Keratinocyte (primary cell): Measurements from ENCODE around the gene GPRIN1.

Source experiments
- EZH2 ChIP-seq: IDR thresholded peaks from one replicate; pipeline ENCODE4 v1.6.1; 2012; ENCODE audit warnings: inconsistent platforms, mild to moderate bottlenecking, low read length, moderate library complexity
- TF ChIP-seq, protein P1 (sequence below), 3 experiments: IDR thresholded peaks in 1 of 3; conservative IDR thresholded peaks in 1 of 3; optimal IDR thresholded peaks in 1 of 3; 2 replicates in 2 of 3; 3 replicates in 1 of 3; pipeline versions ENCODE3 to v1.5.1; 2011; ENCODE audit warnings: low read length in 3 of 3, mild to moderate bottlenecking in 3 of 3, moderate library complexity in 2 of 3, control low read depth in 1 of 3, inconsistent platforms in 1 of 3; ENCODE audit not compliant: insufficient read depth in 2 of 3; ENCODE audit errors: extremely low read depth in 1 of 3

- TF ChIP-seq, protein P1, sequence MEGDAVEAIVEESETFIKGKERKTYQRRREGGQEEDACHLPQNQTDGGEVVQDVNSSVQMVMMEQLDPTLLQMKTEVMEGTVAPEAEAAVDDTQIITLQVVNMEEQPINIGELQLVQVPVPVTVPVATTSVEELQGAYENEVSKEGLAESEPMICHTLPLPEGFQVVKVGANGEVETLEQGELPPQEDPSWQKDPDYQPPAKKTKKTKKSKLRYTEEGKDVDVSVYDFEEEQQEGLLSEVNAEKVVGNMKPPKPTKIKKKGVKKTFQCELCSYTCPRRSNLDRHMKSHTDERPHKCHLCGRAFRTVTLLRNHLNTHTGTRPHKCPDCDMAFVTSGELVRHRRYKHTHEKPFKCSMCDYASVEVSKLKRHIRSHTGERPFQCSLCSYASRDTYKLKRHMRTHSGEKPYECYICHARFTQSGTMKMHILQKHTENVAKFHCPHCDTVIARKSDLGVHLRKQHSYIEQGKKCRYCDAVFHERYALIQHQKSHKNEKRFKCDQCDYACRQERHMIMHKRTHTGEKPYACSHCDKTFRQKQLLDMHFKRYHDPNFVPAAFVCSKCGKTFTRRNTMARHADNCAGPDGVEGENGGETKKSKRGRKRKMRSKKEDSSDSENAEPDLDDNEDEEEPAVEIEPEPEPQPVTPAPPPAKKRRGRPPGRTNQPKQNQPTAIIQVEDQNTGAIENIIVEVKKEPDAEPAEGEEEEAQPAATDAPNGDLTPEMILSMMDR (optimal IDR thresholded peaks at IDR 0.05 in 1 of 3, IDR thresholded peaks at IDR 0.05 in 1 of 3, conservative IDR thresholded peaks at IDR 0.05 in 1 of 3; ENCODE audit: extremely low read depth in 1 of 3, insufficient read depth in 2 of 3, low read length in 3 of 3), result no peak
- TF ChIP-seq EZH2, result no peak
These were observed 3.9 kb downstream of the GPRIN1 start for GRCh38 chr5:176606032-176606431.
